ENCODE measurements around the gene THAP4.
"Not testable (repeated sequence)": the region's sequence is repeated elsewhere in the genome, so short reads cannot be mapped to it uniquely, and the experiment has no call there.

THAP4 gene

GRCh38 chr2:241570961-241571581 is 65.9 kb downstream of the THAP4 start:
- H3K4me1 ChIP-seq (ENCODE audit: control insufficient read depth, low read depth, low read length), result no peaks in the 10 kb centered on the region
- no peak overlapping the region for H3K27ac ChIP-seq (ENCODE audit: low read length)
- no peak overlapping the region for H3K9ac ChIP-seq (ENCODE audit: low read length)
- H3K4me3 ChIP-seq (ENCODE audit: low read length), result no peak overlapping the region
- peaks cover 3% of the 10 kb centered on the region for H3K36me3 ChIP-seq (ENCODE audit: control insufficient read depth, low read depth, low read length)
- H3K27me3 ChIP-seq (ENCODE audit: control insufficient read depth, insufficient read depth, low read length), result no peaks in the 10 kb centered on the region
- no peaks in the 10 kb centered on the region for H3K9me3 ChIP-seq (ENCODE audit: control insufficient read depth, low read depth, low read length)

GRCh38 chr2:241569831-241570281 is 67.1 kb downstream of the THAP4 start:
- no peaks in the 10 kb centered on the region for H3K4me1 ChIP-seq (ENCODE audit: control insufficient read depth, low read depth, low read length)
- no peaks in the 10 kb centered on the region for H3K9me3 ChIP-seq (ENCODE audit: control insufficient read depth, low read depth, low read length)
- no peak overlapping the region for H3K27ac ChIP-seq (ENCODE audit: low read length)
- H3K9ac ChIP-seq (ENCODE audit: low read length), result no peak overlapping the region
- H3K4me3 ChIP-seq (ENCODE audit: low read length), result no peak overlapping the region
- H3K27me3 ChIP-seq (ENCODE audit: control insufficient read depth, insufficient read depth, low read length), result no peaks in the 10 kb centered on the region
- peaks cover 3% of the 10 kb centered on the region for H3K36me3 ChIP-seq (ENCODE audit: control insufficient read depth, low read depth, low read length)

- Histone ChIP-seq H3K27ac (ENCODE audit: low read length) (no peak overlapping the region), H3K36me3 (ENCODE audit: control insufficient read depth, low read depth, low read length) (peaks cover 3% of the 10 kb centered on the region), H3K9me3 (ENCODE audit: control insufficient read depth, low read depth, low read length) (no peaks in the 10 kb centered on the region), H3K27me3 (ENCODE audit: control insufficient read depth, insufficient read depth, low read length) (no peaks in the 10 kb centered on the region), H3K9ac (ENCODE audit: low read length) (no peak overlapping the region), H3K4me1 (ENCODE audit: control insufficient read depth, low read depth, low read length) (no peaks in the 10 kb centered on the region), H3K4me3 (ENCODE audit: low read length) (no peak overlapping the region)
Observed at GRCh38 chr2:241568726-241569125, 68.2 kb downstream of the THAP4 start.

DNA sequence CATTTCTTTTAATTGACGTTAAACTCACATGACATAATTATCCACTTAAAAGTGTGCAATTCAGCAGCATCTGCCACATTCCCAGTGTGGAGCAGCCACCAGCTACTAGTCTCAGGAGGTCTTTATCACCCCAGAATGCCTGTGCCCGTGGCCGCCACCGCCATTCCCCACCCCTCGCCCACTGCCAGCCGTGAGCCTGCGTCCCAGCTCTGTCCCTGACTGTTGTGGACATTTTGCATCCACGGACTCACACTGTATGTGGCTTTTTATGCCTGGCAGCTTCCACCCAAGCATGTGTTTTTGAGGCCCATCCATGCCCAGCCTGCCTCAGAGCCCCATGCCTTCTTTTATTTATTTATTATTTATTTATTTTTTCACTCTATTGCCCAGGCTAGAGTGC is 69.2 kb downstream of the THAP4 start:
- no peak overlapping the region for H3K4me3 ChIP-seq (ENCODE audit: low read length)
- H3K27me3 ChIP-seq (ENCODE audit: control insufficient read depth, insufficient read depth, low read length), result no peaks in the 10 kb centered on the region
- no peaks in the 10 kb centered on the region for H3K36me3 ChIP-seq (ENCODE audit: control insufficient read depth, low read depth, low read length)
- H3K27ac ChIP-seq (ENCODE audit: low read length), result no peak overlapping the region
- H3K4me1 ChIP-seq (ENCODE audit: control insufficient read depth, low read depth, low read length), result no peaks in the 10 kb centered on the region
- no peaks in the 10 kb centered on the region for H3K9me3 ChIP-seq (ENCODE audit: control insufficient read depth, low read depth, low read length)
- no peak overlapping the region for H3K9ac ChIP-seq (ENCODE audit: low read length)

GRCh38 chr2:241567266-241567665 is 69.7 kb downstream of the THAP4 start:
- H3K4me3 ChIP-seq (ENCODE audit: low read length); H3K27me3 ChIP-seq (ENCODE audit: control insufficient read depth, insufficient read depth, low read length); H3K9me3 ChIP-seq (ENCODE audit: control insufficient read depth, low read depth, low read length); H3K4me1 ChIP-seq (ENCODE audit: control insufficient read depth, low read depth, low read length); H3K36me3 ChIP-seq (ENCODE audit: control insufficient read depth, low read depth, low read length); H3K9ac ChIP-seq (ENCODE audit: low read length); H3K27ac ChIP-seq (ENCODE audit: low read length): not testable (repeated sequence)

DNA sequence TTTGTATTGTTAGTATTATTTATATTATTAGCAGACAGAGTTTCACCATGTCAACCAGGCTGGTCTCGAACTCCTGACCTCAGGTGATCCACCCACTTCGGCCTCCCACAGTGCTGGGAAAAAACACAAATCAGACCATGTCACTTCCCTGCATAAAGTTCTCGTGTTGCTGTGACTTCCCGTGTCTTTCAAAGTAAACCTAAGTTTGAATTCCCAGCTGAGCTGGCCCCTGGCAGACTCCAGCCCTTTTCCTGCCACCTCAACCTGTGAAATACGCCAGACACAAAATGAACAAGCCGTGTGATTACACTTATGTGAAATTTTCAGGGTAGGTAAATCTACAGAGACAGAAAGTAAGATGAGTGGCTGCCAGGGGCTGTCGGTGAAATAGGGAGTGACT is 70.5 kb downstream of the THAP4 start:
- H3K9me3 ChIP-seq (ENCODE audit: control insufficient read depth, low read depth, low read length), result no peaks in the 10 kb centered on the region
- no peak overlapping the region for H3K27ac ChIP-seq (ENCODE audit: low read length)
- no peaks in the 10 kb centered on the region for H3K36me3 ChIP-seq (ENCODE audit: control insufficient read depth, low read depth, low read length)
- no peaks in the 10 kb centered on the region for H3K4me1 ChIP-seq (ENCODE audit: control insufficient read depth, low read depth, low read length)
- H3K4me3 ChIP-seq (ENCODE audit: low read length), result no peak overlapping the region
- no peak overlapping the region for H3K9ac ChIP-seq (ENCODE audit: low read length)
- no peaks in the 10 kb centered on the region for H3K27me3 ChIP-seq (ENCODE audit: control insufficient read depth, insufficient read depth, low read length)

DNA sequence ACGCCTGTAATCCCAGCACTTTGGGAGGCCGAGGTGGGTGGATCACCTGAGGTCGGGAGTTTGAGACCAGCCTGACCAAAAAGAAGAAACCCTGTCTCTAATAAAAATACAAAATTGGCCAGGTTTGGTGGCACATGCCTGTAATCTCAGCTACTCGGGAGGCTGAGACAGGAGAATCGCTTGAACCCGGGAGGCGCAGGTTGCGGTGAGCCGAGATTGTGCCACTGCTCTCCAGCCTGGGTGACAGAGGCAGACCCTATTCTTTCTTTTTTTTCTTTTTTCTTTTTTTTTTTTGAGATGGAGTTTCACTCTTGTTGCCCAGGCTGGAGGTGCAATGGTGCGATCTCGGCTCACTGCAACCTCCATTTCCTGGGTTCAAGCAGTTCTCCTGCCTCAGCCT is 70.9 kb downstream of the THAP4 start:
- H3K36me3 ChIP-seq (ENCODE audit: control insufficient read depth, low read depth, low read length); H3K27me3 ChIP-seq (ENCODE audit: control insufficient read depth, insufficient read depth, low read length); H3K4me3 ChIP-seq (ENCODE audit: low read length); H3K9me3 ChIP-seq (ENCODE audit: control insufficient read depth, low read depth, low read length); H3K27ac ChIP-seq (ENCODE audit: low read length); H3K9ac ChIP-seq (ENCODE audit: low read length); H3K4me1 ChIP-seq (ENCODE audit: control insufficient read depth, low read depth, low read length): not testable (repeated sequence)

DNA sequence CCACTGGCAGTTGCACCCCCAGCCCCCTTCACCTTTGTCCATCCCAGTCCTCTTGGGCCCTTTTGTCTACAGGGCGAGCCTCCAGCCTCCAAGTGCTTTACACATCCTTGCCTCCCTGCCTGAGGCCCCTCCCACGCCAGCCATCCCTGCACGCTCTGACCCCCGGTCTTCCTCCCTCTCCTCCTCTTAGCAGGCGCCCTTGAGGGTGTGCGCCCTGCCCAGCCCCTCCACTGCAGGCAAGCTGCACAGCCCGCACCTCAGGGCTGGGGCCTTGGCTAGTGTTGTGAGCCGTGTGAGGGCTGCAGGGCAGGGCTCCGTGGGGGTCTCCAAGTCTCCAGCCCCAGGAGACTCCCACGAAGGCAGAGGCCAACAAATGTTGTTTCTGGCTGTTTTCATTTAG is 71.5 kb downstream of the THAP4 start:
- H3K4me1 ChIP-seq (ENCODE audit: control insufficient read depth, low read depth, low read length), result no peaks in the 10 kb centered on the region

DNA sequence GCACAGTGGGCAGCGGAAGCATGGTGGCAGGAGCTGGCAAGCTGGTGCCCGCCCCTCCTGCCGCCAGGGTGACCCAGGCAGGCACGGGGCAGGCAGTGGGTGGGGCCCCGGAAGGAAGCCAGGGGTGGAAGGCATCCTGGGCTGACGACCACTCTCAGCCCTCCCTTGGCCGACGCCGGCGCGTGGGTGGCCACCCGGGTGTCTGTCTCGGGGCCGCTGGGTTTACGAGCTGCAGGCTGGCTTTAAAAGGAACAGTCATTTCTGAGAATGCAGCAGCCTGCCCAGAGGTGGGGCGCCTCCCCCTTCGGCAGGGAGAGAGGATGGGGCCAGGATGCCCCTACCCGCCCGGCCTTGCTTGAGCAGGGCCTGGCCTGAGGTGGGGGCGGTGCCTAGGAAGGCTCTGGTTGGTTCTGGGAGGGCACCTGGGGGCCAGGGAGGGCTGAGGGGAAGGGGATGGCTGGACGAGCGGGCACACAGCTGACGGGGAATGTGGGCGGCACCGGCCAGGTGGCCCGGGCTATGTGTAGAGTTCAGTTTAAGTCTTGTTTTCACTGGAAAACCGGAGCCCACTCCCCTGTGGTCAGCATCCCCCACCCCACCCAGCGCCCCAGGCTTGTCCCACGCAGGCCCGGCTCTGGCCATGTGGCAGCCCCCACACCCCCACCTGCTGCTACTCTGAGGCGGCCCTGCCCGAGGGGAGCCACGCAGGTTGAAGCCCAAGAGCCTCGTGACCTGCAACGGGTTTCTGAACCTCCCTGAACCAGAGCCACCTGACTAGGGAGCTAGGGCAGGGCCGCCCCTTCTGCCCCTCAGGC is 72.2 kb downstream of the THAP4 start:
- H3K9me3 ChIP-seq (ENCODE audit: control insufficient read depth, low read depth, low read length), result no peaks in the 10 kb centered on the region
- no peak overlapping the region for H3K4me3 ChIP-seq (ENCODE audit: low read length)
- H3K4me1 ChIP-seq (ENCODE audit: control insufficient read depth, low read depth, low read length), result peaks cover 2% of the 10 kb centered on the region
- H3K27me3 ChIP-seq (ENCODE audit: control insufficient read depth, insufficient read depth, low read length), result no peaks in the 10 kb centered on the region
- no peak overlapping the region for H3K9ac ChIP-seq (ENCODE audit: low read length)
- H3K27ac ChIP-seq (ENCODE audit: low read length), result no peak overlapping the region
- H3K36me3 ChIP-seq (ENCODE audit: control insufficient read depth, low read depth, low read length), result no peaks in the 10 kb centered on the region

More for the DNA sequence above, 71.5 kb downstream of the THAP4 start:
- no peak overlapping the region for H3K4me3 ChIP-seq (ENCODE audit: low read length)
- no peak overlapping the region for H3K27ac ChIP-seq (ENCODE audit: low read length)
- H3K36me3 ChIP-seq (ENCODE audit: control insufficient read depth, low read depth, low read length), result no peaks in the 10 kb centered on the region
- no peak overlapping the region for H3K9ac ChIP-seq (ENCODE audit: low read length)
- H3K27me3 ChIP-seq (ENCODE audit: control insufficient read depth, insufficient read depth, low read length), result no peaks in the 10 kb centered on the region
- H3K9me3 ChIP-seq (ENCODE audit: control insufficient read depth, low read depth, low read length), result no peaks in the 10 kb centered on the region

DNA sequence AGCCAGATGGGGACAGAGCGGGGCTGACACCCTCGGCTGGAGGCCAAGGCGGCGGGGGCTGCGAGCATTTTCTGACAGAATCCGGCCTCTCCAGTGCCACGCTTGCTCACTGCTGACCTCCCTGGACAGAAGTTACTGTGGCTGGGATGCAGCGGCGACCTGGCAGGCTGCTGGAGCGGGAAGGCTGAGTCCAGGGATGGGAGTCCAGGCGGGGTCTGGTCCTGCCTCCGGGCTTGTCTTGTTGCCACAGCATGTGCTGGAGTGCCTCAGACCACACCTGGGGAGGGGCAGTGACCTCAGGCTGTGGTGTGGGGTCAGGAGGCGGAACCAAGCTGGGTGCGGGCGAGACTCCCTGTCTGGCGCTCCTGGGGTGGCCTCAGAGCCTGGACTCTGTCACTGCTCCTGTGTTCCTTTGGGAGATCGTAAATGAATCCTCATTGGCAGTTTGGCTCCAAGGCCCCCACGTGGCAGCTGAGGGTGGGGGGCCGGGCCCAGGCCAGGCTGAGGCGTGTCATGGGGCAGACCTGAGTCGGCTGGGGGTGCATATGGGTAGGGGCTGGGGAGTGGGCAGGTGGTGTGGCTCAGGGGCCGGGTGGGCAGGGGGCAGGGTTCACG is 72.9 kb downstream of the THAP4 start:
- Histone ChIP-seq H3K36me3 (ENCODE audit: control insufficient read depth, low read depth, low read length) (no peaks in the 10 kb centered on the region), H3K27me3 (ENCODE audit: control insufficient read depth, insufficient read depth, low read length) (no peaks in the 10 kb centered on the region), H3K27ac (ENCODE audit: low read length) (no peak overlapping the region), H3K4me1 (ENCODE audit: control insufficient read depth, low read depth, low read length) (peaks cover 3% of the 10 kb centered on the region), H3K9me3 (ENCODE audit: control insufficient read depth, low read depth, low read length) (no peaks in the 10 kb centered on the region), H3K4me3 (ENCODE audit: low read length) (no peak overlapping the region), H3K9ac (ENCODE audit: low read length) (no peak overlapping the region)

GRCh38 chr2:241563571-241563980 is 73.4 kb downstream of the THAP4 start:
- Histone ChIP-seq H3K27ac (ENCODE audit: low read length) (no peak overlapping the region), H3K36me3 (ENCODE audit: control insufficient read depth, low read depth, low read length) (no peaks in the 10 kb centered on the region)

More at GRCh38 chr2:241563571-241563980, 73.4 kb downstream of the THAP4 start:
- no peak overlapping the region for H3K4me3 ChIP-seq (ENCODE audit: low read length)
- H3K9me3 ChIP-seq (ENCODE audit: control insufficient read depth, low read depth, low read length), result no peaks in the 10 kb centered on the region
- H3K9ac ChIP-seq (ENCODE audit: low read length), result no peak overlapping the region
- H3K4me1 ChIP-seq (ENCODE audit: control insufficient read depth, low read depth, low read length), result peaks cover 3% of the 10 kb centered on the region
- no peaks in the 10 kb centered on the region for H3K27me3 ChIP-seq (ENCODE audit: control insufficient read depth, insufficient read depth, low read length)
